OCI-LY3 (cell line): ENCODE data around the gene COL4A2.

Source experiments
- EZH2phosphoT487 ChIP-seq: fragments of 200-600 bp; shearing (Covaris generic); IDR thresholded peaks from 2 replicates; pipeline ENCODE4 v1.6.1; 2018; ENCODE audit warnings: antibody characterized with exemption, mixed run types, low read depth
- TF ChIP-seq, protein P1 (sequence below): fragments of 200-600, 300-600 bp; sonication (generic); IDR thresholded peaks from 2 replicates; pipeline ENCODE4 v1.5.1; 2014; ENCODE audit warnings: antibody characterized with exemption, low read length, low read depth

DNA sequence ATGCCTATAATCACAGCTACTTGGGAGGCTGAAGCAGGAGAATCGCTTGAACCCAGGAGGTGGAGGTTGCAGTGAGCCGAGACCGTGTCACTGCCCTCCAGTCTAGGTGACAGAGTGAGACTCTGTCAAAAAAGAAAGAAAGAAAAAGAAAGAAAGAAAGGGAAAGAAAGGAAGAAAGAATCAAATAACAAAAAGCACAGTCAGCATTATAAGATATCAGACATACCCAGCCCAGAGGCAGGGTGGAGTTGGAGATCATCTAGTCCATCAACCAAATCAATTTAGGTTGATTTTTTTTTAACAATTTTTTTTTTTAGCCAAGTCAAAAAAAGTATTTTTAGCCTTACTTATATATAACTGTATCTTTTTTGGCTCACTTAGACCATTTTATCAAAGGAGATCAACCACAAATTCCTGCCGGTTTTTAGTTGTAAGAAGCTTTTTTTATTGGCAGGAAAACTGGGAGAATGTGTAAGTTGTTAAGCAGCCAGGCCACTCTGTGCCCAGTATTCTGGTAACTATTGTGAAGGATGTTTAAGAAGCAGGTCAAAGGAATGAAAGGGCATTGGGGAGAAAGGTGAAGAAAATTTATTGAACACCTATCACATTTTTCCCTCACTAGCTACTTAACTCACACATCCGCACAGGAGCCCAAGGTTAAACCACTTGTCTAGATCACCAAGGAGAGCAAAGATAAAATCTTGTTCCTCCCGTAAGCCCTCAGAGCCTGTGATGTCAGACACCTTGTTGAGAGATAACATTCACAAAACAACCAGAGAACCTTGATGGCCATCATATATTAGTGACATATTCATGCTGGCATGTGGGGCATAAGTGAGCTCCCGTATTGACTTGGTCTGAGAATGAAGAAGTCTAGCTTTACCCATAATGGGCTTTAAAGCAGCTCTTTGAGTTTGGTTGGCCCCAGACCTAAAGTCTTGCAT lies 91.8 kb downstream of the COL4A2 start:
- TF ChIP-seq, protein P1, sequence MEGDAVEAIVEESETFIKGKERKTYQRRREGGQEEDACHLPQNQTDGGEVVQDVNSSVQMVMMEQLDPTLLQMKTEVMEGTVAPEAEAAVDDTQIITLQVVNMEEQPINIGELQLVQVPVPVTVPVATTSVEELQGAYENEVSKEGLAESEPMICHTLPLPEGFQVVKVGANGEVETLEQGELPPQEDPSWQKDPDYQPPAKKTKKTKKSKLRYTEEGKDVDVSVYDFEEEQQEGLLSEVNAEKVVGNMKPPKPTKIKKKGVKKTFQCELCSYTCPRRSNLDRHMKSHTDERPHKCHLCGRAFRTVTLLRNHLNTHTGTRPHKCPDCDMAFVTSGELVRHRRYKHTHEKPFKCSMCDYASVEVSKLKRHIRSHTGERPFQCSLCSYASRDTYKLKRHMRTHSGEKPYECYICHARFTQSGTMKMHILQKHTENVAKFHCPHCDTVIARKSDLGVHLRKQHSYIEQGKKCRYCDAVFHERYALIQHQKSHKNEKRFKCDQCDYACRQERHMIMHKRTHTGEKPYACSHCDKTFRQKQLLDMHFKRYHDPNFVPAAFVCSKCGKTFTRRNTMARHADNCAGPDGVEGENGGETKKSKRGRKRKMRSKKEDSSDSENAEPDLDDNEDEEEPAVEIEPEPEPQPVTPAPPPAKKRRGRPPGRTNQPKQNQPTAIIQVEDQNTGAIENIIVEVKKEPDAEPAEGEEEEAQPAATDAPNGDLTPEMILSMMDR = no peak
- TF ChIP-seq EZH2phosphoT487 = no peak
